ENCODE results near the gene SLC13A3. TPM values are rescaled to one million over a fixed set of nuclear protein-coding genes. Genes with fewer than 3 reads are reported as not detected.

Gene SLC13A3
- total RNA-seq, 4 donors from 2014 or later = 1.2 to 3.5 (median 1.9) TPM

DNA sequence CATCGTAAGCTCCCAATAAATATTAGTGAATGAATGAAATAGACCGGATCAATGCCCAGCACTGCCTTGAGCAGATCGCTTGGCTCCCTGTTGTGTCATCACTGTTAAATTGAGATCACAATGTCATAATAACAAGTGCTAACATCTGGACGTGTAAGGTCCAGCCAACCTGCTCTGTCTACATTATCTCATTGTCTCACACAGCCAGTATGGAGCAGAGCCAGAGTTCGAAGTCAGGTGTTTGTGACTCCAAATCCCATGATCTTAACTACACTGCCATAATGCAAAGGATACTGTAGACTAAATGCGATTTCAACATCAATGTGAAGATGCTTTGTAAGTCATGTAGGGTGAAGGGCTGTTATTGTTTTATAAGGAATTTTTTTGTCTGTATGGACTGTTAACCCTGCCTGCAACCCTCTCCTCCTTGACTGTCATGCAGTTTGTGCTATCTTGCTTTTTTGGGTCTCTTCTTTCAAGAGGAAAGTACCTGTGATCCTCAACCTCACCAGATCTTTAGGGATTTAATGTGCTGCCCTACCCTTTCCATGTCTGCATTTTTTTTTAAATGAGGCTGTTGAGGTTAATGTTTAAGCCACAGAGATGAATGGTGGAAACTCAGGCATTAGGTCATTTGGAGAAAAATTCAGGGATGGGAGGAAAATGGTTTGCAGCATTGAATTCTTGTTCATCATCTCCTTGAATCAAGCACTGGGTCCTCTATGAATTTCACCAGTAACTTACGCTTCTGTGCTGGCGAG is 51.9 kb downstream of the SLC13A3 start:
- DNase-seq (ENCODE audit: low spot score) = no peak
- ATAC-seq (ENCODE audit: low FRiP score) = no peak
- TF ChIP-seq, protein P1, sequence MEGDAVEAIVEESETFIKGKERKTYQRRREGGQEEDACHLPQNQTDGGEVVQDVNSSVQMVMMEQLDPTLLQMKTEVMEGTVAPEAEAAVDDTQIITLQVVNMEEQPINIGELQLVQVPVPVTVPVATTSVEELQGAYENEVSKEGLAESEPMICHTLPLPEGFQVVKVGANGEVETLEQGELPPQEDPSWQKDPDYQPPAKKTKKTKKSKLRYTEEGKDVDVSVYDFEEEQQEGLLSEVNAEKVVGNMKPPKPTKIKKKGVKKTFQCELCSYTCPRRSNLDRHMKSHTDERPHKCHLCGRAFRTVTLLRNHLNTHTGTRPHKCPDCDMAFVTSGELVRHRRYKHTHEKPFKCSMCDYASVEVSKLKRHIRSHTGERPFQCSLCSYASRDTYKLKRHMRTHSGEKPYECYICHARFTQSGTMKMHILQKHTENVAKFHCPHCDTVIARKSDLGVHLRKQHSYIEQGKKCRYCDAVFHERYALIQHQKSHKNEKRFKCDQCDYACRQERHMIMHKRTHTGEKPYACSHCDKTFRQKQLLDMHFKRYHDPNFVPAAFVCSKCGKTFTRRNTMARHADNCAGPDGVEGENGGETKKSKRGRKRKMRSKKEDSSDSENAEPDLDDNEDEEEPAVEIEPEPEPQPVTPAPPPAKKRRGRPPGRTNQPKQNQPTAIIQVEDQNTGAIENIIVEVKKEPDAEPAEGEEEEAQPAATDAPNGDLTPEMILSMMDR (IDR thresholded peaks at IDR 0.05) = no peak

DNA sequence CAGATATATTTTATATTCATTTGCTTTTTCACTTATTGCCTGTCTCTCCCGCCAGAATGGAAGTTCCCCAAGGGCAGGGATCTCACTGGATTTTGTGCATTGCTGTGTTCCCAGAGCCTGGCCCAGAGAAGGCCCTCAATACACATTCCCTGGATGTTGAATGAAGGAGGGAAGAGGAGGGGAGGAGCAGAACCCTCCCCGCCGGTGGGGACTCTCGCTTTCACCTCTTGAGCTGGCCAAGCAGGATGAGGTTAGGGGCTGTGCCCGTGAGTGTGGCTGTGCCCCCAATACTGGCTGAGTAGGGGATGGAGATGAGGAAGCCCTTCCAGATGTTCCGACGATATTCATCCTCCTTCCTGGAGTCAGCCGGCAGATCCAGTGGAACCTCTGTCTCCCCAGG is 55.3 kb downstream of the SLC13A3 start:
- ATAC-seq (ENCODE audit: low FRiP score) (no peak), DNase-seq (ENCODE audit: low spot score) (no peak)
- TF ChIP-seq, protein P1 (IDR thresholded peaks at IDR 0.05) = no peak

DNA sequence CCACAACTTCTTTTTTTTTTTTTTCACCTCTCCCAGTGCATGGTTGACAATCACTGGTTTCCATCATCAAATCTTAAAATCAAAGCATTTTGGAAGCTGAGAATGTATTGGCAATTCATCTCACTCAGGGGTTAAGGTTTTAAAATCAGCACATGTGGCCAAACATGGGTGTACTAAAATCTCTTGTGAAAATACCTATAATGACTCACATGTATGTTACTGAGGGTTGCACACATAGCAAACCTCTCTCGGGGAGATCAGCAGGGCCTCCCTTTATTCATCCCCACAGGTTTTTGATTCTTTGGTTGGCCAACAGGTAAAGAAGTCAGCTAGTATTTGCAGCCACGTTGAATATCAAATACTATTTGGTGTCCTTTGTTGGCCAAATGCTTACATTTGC is 56.5 kb downstream of the SLC13A3 start:
- TF ChIP-seq, protein P1 (IDR thresholded peaks at IDR 0.05) = no peak
- no peak for DNase-seq (ENCODE audit: low spot score)
- ATAC-seq (ENCODE audit: low FRiP score) = no peak

DNA sequence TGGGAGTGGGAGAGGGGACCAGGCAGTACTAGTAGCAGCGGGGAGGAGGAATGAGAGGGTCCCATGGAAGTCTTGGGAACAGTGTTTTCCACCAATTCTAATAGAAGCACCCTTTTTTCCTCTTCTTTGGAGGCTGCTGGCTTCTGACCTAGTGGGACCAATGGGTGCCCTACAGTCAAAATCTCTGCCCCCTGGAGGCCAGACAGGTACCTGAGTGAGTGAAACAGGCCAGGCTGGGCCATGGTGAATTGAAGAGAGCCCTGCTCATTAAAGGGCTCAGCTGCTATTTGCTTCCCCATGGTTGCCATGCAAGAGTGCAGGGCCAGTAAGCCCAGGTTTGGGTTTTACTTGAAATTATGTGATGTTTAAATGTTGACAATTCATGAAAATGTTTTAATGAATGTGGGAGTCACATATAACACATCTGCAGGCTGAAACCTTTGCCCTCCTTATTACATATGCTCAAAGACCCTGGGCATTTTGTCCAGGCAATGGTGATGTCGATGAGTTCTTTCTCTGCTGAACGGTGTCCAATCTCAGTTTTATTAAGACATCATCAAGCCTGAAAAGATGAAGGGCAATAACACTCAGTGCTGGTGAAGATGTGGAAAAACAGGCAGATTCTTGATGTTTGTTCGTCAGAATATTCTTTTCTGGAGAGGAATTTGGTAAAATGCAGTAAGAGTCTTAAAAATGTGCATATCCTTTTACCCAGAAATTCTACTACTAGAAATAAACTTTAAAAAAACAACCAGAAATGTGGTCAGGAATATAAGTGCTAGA is 58.5 kb downstream of the SLC13A3 start:
- no peak for DNase-seq (ENCODE audit: low spot score)
- no peak for ATAC-seq (ENCODE audit: low FRiP score)
- TF ChIP-seq, protein P1 (IDR thresholded peaks at IDR 0.05) = no peak

DNA sequence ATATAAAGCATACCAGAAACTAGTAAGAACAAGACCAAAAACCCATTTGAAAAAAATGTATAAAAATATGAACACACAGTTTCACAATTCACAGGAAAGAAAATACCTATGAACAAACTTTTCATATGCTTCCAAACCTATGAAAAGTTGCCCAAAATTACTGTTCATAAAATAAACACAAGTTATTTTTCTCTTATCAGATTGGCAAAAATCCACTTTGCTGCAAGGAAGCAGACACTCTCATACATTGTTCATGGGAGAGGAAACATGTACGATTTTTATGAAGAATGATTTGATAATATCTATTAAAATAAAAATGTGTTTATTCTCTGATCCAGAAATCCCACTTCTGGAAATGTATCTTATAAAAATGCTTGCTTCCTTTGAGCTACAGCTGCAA is 60.8 kb downstream of the SLC13A3 start:
- ATAC-seq (ENCODE audit: low FRiP score) (no peak), DNase-seq (ENCODE audit: low spot score) (no peak)
- TF ChIP-seq, protein P1 (IDR thresholded peaks at IDR 0.05) = no peak

DNA sequence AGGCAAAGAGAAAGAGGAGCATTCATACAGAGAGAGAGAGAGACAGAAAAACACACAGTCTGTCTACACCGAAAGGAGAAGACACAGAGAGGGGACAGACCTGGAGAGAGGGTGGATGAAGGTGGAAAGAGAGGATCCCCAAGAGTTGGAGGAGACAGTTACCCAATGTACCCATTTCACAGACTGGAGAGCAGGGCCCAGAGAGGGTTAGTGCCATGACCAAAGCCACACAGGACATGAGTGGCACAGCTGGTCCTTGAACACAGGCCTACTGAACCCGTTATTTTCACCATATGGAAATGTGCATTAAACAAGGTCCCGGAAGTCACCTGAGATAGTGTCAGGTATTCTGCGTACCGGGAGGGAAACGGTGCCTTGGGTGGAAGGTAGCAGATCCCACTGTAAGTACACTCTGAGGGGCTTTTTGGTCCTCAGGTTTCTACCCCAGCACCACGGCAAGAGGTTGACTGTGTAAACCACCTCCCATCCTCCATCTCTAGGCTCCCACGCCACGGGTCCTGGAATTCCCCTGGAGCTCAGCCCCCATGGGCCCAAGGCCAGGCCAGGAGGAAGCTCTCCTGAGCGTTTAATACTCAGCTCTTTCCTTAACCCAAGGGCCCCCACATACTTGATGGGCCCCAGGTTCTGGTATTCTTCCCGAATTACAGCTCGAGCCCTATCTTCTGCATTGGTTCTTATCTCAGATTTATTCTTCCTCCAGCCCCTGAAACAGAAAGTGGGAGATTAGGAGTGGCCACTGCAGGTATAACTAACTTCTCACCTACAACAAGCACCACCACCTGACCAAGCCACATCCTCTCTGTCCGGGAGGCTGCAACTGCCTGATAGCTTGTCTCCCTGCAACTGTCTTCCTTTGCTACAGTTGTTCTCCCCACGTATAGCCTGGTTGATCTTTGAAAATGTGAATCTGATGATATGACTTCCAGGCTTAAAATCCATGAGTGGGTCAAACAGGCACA is 62.4 kb downstream of the SLC13A3 start:
- TF ChIP-seq, protein P1 (IDR thresholded peaks at IDR 0.05) = no peak
- DNase-seq (ENCODE audit: low spot score) = no peak
- ATAC-seq (ENCODE audit: low FRiP score) = no peak

Measured in omental fat pad (tissue), 4 donors.